GM20431 (cell line): ENCODE data around the gene YIF1A.

Experiments used
- in situ Hi-C: fragments of 300-500 bp; cut with MseI, MboI; formaldehyde crosslinking; loops from one replicate; pipeline ENCODE4 v1.15.0; 2020; ENCODE audit warnings: low sequenced_read_pairs; ENCODE audit not compliant: unreplicated experiment

The YIF1A gene

DNA sequence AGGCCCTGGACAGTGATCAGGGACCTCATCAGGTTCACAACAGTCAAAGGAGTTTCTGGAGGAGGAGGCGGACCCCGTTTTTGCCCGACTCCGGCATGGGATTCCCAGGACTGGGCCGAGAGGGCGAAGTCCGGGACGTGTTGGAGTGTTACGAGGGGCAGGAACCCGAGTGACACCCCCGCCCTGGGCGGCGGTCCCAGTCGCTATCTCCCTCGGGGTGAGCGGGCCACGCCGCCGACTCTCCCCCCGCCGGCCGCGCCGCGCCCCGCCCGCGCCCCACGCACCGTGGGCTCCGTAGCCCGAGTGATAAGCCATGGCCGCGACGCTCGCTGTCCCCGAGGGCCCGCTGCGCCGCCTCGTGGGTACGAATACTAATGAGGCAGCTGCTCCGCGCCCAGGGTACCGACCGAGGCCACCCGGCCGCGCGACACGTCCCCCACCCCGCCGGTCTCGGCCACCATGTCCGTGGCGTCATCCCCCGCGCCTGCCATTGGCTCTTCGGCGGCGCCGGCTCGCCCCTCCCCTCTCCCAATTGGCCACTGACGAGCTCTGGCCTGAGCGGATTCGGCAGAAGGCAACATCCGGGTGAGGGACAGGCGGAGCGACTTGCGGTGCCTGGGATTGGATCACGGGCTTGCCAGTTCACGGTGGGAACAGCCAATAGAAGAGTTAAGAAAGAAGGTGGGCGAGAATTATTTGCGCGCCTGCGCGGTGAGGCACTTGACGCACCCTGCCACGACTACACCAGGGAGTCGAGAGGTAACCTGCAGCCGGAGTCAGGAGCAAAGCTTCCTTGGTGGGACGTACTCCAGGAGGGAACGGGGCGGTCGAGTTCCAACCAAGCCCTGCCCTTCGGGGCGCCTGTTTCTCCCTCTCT lies at the start of gene YIF1A:
Gene YIF1A (minus strand): TSS at position 473 of the 877 bp plus-strand sequence. CDS start 158 bp downstream, at position 315.
- in situ Hi-C loops = no loop called here

DNA sequence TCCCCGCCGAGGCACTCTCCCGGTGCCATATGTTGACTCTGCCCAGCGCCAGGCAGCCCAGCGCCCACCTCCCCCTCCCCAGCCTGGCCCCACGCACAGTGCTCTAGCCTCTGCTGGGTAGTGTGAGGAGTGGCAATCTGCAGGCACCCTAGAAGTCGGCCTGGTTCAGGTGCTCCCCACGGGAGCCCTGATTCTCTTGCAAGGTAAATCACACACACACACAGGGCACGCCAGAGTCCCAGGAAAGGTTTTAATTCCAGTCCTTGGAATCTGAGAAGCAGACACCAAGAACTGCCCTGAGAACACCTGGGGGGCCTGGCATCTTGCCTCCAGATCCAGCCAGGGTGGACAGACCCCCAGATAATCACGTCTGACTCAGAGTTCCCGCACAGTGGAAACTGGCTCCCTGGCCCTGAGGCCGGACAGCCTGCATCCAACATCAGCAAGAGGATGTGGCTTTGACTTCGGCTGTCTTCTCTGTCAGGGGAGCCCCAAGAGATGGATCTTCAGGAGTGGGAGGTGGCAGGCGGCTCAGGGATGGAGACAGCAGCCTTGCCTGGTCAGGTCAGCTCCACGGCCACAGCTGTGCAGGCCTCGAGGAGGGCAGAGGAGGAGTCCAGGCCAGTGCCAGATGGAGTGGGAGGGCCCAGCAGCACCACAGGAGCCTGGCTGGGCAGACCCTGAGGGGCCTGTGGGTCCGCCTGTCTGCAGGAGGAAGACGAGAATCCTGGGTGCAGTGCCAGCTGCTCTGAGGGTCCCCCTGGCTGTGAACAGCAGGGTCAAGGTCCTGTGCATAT lies 48.4 kb upstream of the YIF1A start:
- in situ Hi-C loops = no loop called here

DNA sequence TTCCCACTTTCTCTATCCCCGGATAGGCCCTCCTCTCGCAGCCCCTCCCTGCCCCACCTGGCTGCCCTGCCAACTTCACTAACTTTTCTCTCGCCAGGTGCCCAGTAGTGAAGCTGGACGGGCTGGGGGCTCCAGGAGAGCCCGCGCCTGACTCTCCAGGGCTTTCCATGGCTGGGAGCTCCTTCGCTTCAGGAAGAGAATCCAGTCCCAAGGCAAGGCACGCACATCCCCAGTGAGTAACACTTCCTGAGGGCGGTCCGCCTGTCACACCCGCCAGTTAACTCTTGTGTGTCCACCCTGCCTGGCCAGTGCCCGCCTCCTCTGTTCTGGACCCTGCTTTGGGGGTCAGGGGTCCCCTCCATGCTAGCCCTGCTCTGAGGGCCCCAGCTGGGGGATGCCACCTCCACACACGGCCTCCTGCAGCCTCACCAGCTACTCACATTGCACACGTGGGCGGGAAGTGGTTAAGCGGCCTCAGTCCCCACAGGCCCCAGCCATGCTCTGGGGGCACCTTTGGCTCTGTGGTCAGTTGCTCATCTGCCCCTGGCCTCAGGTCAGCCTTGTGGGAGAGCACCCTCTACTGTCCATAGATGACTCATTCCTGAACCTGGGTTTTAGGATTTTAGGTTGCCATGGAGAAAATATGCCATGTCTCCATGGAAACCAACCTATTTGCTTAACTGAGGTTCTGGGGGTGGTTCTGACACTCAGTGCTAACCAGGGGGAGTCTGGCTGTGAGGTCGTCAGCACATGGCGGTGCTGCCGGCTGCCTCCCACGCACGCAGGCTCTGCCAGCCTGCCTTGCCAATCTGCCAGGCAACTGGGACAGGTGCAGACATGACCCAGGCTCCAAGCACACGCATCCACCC lies 47.5 kb upstream of the YIF1A start, which contains the start of gene RIN1:
Gene RIN1 (minus strand): TSS at position 201 of the 869 bp plus-strand sequence. CDS start 32 bp downstream, at position 169.
- in situ Hi-C loops = no loop called here

DNA sequence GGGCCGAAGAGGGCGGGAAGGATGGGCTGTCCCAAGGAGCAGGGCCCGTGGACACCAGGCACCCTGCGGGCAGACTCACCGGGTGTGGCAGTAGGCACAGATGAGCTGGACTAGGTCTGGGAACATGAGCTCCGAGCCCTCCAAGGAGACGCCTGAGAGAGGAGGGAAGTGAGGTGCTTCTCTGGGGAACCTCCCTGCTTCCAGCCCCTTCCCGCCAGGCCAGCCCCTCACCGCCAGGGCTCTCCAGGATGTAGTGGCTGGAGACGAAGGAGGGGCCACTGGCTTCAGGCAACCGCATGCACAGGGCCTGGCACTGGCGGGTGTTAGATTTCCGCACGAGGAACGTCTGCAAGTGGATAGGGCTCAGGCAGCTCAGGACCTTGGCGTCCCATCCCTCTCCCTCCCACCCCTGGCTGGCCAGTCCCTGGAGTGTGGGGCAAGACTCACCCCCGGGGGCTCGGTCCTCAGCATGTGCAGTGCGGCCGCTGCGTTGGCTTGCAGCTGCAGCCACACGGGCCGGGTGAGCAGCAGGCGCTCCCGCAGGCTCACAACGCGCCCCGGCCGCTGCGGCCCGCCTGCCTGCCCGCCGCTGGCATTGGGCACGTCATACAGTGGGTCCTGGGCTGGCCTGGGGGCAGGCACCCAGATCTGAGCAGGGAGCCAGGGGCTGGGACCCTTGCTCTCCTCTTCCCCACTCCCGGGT lies 46.7 kb upstream of the YIF1A start:
- in situ Hi-C loops = no loop called here

DNA sequence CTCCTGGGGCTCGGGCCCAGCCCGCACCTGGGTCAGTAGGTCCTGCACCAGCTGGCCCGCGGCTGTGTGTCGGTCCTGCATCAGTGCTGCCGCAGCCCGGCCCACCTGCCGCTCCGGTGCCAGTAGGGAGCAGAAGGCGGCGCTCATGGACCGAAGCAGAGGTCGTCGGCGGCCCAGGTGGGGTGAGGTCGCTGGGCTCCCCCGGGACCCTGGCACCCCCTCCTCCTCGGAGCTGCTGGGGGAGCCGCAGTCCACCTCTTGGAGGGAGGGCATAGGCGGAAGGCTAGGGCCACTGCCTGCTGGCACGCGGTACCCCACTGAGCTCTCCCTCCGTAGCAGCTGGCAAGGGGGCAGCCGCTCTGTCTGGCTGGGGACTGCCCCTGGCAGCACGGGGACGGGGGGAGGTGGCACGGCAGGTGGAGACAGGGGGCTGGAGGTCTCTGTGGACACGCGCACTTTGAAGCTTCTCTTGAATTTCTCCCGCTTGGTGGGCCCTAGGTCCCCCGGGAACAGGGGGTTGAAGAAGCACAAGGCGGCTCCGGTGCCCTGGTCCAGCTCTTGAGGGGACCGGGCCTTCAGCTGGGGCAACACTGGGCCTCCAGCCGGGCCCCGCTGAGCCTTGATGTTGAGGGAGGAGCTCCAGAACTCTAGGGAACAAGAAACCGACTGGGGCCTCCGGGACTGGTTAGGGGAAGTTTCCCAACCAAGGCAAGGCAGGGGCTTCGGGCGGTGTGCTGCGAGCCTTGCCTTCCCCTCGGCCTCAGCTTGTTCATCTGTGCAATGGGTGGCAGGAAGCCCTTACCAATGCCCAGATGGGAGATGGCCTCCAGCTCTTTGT lies 45.9 kb upstream of the YIF1A start:
- in situ Hi-C loops = no loop called here

- in situ Hi-C loops = no loop called here
Observed at GRCh38 chr11:66333896-66334604, 45.1 kb upstream of the YIF1A start.

DNA sequence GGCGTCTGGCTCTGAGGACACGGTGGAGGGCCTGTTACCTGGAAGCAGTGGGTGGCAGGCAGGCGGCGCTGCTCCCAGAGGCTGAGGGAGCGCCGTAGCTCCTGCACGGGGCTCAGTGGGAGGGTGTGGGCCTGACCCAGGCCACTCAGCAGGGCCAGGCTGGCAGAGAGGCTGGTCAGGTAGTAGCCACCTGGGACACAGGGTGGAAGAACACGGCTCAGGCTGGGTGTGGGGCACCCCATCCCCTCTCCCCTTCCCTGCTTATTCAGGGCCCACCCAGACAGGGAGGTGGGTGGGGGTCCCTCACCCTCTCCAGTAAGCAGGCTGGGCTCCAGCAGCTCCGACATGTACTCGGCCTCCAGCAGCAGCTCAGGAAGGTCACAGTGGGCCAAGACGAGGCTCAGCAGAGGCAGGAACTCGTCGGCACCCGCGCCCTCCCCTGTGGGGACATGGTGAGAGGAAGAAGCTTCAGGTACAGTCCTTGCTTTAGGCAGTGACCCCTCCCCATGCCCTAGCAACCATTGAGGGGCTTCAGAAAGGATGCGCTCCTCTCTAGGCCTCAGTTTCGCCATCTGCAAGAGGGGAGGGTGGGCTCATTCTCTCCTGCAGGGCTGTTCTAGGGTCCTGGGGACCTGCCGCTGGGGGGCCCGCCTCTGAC lies 44.4 kb upstream of the YIF1A start:
- in situ Hi-C loops = no loop called here

DNA sequence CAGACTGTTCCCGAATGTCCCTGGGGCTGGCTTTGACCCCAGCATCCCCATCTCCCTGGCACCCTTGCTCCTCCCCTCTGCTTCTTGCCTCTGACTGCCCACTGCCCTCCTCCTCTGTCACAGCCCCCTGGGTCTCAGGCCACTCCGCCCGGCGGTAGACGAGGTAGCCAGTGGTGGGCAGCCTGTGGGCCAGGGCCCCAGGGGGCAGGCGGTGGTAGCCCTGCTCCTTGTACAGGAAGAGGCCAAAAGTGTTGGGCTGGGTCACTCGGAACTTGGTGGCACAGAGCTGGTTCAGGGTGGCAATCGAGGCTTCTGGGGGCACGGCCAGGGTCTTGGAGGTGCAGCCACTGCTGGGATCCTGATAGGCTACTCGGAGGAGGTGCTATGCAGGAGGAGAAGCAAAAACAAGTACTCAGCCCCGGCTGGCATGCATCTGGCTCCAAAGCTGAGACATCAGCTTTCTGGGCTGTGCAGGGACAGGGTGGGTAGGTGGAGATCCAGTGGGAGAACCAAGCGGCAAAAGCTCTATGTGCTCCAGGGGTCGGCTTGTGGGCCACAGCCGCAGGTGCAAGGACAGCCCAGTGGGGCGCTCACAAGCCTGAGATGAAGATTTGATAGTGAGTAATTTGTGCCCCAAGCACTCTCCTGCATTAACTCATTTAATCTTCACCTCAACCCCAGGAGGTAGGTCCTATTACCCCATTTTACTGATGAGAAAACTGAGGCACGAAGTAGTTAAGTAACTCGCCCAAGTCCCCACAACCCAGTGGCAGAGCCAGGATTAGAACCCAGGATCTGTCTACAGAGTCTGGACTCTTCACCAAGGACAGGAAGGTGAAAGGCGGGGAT lies 43.7 kb upstream of the YIF1A start:
- in situ Hi-C loops = no loop called here

GRCh38 chr11:66331542-66332370 lies 42.8 kb upstream of the YIF1A start:
- in situ Hi-C loops = no loop called here

- in situ Hi-C loops = no loop called here
Observed at GRCh38 chr11:66330931-66331330, 42.0 kb upstream of the YIF1A start.

- in situ Hi-C loops = no loop called here
Observed at GRCh38 chr11:66329165-66329673, 40.3 kb upstream of the YIF1A start.

GRCh38 chr11:66328302-66329144 lies 39.6 kb upstream of the YIF1A start:
- in situ Hi-C loops = no loop called here

DNA sequence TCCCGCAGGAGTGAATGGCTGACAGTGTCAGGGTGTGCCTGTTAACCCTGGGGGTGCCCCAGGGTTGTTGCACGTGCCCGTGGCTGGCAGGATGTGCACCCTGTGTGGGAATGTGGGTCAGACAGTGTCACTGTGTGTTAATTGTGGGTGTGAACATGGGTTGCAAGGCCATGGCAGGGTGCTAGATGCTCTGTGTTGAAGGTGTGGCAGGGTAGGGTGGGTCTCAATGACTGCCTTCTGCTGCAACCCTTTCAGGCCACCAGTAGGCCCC lies 39.0 kb upstream of the YIF1A start:
- in situ Hi-C loops = no loop called here

- in situ Hi-C loops = no loop called here
Observed at GRCh38 chr11:66327171-66328030, 38.5 kb upstream of the YIF1A start.
